ENCODE measurements around the gene APAF1.

The APAF1 gene

GRCh38 chr12:98725476-98726247, 80.6 kb downstream of the APAF1 start:
- in situ Hi-C loops (cut with HindIII; ENCODE audit: low sequenced_read_pairs) = loop anchor here (5.0 kb wide), 1 partner anchor 102 kb away; no protein-coding TSS in a partner anchor

DNA sequence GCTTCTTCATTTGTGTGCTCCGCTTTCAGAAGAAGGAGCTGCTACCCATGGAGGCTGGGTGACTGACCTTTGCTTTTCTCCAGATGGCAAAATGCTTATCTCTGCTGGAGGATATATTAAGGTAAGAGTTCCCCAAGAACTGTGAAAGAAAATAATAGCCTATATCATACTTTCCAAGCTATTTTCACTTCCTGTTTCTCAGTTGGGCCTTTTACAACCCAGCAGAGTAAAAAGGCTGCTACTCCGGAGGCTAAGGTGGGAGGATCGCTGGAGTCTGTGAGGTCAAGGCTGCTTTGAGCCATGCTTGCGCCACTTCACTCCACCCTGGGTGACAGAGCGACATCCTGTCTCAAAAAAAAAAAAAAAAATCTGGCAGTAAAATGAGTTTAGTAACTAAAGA, 82.1 kb downstream of the APAF1 start:
- in situ Hi-C loops (cut with HindIII; ENCODE audit: low sequenced_read_pairs) = loop anchor here (5.0 kb wide), 1 partner anchor 100 kb away; no protein-coding TSS in a partner anchor

GRCh38 chr12:98730412-98730811, 85.3 kb downstream of the APAF1 start:
- in situ Hi-C loops (cut with HindIII; ENCODE audit: low sequenced_read_pairs) = no loop called here

DNA sequence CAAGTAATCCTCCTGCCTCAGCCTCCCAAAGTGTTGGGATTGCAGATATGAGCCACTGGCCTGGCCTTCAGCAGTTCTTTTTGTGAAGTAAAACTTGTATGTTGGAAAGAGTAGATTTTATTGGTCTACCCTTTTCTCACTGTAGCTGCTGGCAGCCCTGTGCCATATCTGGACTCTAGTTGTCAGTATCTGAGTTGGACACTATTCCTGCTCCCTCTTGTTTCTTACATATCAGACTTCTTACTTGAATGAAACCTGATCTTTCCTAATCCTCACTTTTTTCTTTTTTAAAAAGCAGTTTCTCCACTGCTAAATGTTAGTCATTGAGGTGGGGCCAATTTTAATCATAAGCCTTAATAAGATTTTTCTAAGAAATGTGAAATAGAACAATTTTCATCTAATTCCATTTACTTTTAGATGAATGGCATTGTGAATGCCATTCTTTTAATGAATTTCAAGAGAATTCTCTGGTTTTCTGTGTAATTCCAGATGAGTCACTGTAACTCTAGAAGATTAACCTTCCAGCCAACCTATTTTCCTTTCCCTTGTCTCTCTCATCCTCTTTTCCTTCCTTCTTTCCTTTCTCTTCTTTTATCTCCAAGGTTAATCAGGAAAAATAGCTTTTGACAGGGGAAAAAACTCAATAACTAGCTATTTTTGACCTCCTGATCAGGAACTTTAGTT, 88.7 kb downstream of the APAF1 start:
- in situ Hi-C loops (cut with HindIII; ENCODE audit: low sequenced_read_pairs) = no loop called here

DNA sequence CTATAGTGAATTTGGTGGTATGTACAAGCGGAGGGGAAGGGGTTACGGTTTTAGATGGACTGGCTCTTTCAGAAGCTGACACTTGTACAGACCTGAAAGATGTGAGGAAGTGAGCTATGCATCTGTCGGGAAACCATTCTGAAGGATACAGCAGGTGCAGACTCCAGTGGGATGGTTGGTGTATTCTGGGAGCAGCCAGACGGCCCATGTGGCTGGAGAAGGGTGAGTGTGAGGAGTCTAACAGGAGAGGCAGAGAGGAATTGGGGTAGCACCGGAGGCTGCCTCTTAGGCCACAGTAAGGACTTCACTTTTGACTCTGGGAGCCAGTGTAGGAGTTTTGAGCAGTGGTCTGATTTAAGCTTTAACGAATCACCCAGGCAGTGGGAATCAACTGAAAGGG, 90.7 kb downstream of the APAF1 start:
- in situ Hi-C loops (cut with HindIII; ENCODE audit: low sequenced_read_pairs) = no loop called here

- in situ Hi-C loops (cut with HindIII; ENCODE audit: low sequenced_read_pairs) = no loop called here
Observed at GRCh38 chr12:98736352-98737321, 91.5 kb downstream of the APAF1 start.

DNA sequence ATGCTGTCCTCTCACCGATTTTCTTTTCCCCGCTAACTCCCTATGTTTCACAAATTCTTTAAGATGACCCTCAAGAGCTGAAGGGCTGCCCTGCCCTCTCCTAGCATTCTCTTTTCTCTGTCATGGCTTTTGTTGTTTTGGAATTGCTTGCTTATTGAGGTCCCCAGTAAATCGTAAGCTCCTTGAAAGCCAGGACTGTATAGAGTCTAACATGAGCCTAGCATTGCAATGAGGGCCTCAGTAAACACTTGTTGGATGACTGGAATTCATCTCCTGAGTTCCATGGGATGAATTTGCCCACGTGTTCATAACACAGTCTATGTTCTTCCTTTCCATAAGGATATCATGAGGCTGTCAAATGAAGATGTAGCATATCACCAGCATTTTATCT, 92.2 kb downstream of the APAF1 start:
- in situ Hi-C loops (cut with HindIII; ENCODE audit: low sequenced_read_pairs) = no loop called here

- in situ Hi-C loops (cut with HindIII; ENCODE audit: low sequenced_read_pairs) = no loop called here
Observed at GRCh38 chr12:98738002-98738401, 92.9 kb downstream of the APAF1 start.

GRCh38 chr12:98738539-98738938, 93.4 kb downstream of the APAF1 start:
- in situ Hi-C loops (cut with HindIII; ENCODE audit: low sequenced_read_pairs) = no loop called here

DNA sequence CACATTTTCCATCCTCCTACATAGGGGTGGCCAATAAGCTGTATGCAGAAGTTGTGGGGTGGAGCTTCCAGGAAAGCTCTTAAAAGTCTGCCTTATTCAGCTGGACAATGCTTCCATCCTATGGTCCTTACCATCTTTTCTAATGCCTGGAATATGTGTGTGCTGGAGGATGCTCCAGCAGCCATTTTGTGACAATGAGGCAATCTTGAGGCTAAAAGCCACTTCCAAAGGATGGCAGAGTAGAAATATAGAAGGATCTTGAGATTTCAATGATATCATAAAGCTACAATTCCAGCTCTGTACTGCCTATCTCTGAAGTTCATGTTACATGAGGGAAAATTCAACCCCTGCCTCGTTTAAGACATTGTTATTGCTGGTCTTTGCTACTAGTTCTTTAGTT, 95.7 kb downstream of the APAF1 start:
- in situ Hi-C loops (cut with HindIII; ENCODE audit: low sequenced_read_pairs) = no loop called here

GRCh38 chr12:98741196-98741555, 96.1 kb downstream of the APAF1 start:
- in situ Hi-C loops (cut with HindIII; ENCODE audit: low sequenced_read_pairs) = no loop called here

- in situ Hi-C loops (cut with HindIII; ENCODE audit: low sequenced_read_pairs) = no loop called here
Observed at GRCh38 chr12:98741556-98742265, 96.6 kb downstream of the APAF1 start.

DNA sequence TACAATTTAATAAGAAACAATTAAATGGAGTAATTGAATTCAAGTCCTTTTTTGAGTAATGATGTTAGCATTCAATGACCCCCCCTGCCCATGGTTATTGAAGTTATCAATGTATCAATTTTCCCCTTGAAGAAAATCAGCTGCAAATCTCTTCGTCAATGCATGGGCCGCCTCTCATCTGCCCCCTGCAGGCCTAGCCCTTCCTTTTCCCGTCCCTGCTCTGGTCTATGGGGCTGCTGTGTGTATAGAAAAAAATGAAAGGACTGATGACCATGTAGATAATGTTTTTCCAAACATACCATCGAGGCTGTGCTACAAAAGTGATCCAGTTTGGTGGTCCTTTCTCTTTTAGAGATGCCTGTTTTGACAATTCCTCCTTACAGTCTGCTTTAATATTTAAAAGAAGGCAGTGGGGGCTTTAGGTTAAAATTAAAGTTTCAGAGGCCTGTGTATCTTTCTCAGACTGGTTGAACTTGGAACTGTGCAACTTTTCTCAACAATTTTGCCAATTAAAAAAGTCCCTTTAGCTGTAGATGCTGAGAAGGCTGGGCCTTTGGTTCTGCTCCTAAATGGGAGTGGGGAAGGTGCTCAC, 98.4 kb downstream of the APAF1 start:
- in situ Hi-C loops (cut with HindIII; ENCODE audit: low sequenced_read_pairs) = no loop called here

- in situ Hi-C loops (cut with HindIII; ENCODE audit: low sequenced_read_pairs) = no loop called here
Observed at GRCh38 chr12:98744680-98745079, 99.6 kb downstream of the APAF1 start.

GRCh38 chr12:98745578-98746391, 100.7 kb downstream of the APAF1 start:
- in situ Hi-C loops (cut with HindIII; ENCODE audit: low sequenced_read_pairs) = no loop called here

DNA sequence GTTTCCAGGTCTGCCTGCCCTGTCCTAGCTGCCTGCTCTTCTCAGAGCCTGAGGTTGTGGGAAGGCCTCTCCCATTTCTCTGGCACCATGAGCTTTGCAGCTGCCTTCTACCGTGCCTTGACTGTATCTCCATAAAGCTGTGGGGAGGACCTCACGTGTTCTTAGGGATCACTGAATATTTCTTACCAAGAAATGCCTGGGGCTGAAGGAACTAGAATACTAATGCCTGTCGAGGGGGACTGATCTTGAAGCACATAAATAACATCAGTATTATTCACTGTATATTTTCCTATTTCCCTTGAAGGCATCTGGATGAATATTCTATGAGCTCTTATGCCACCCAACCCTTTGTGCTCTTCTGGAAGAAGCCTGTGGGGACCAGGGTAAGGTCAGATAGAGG, 103.4 kb downstream of the APAF1 start:
- in situ Hi-C loops (cut with HindIII; ENCODE audit: low sequenced_read_pairs) = no loop called here

DNA sequence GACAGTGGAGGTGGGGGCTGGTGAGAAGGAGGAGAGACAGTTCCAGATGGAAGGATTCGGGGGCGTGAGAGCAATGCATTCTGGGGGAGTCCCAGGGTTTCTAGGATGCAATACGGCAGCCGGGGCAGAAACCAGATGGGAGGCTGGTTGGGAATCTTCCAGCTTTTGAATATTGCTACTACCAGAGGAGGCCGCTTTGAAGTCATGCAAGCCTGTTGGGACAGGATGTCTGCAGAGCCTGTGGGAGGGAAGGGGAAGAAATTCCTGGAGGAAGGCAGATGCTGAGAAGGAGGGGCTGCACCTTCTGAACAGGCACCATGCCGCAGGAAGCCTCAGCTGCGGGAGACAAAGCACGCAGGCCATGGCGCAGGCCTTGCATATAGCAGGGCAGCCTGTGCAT, 105.4 kb downstream of the APAF1 start:
- in situ Hi-C loops (cut with HindIII; ENCODE audit: low sequenced_read_pairs) = no loop called here

GRCh38 chr12:98751580-98752115, 106.6 kb downstream of the APAF1 start:
- in situ Hi-C loops (cut with HindIII; ENCODE audit: low sequenced_read_pairs) = no loop called here

GRCh38 chr12:98752726-98753125, 107.6 kb downstream of the APAF1 start:
- in situ Hi-C loops (cut with HindIII; ENCODE audit: low sequenced_read_pairs) = no loop called here
